Subcutaneous abdominal adipose tissue (tissue), 5 donors: ENCODE measurements around the gene PROK1.
A peak's percentile ranks its signal among the peaks of the same experiment; 100 is the strongest.

ENCODE experiments used
- H3K27ac ChIP-seq: one replicate; pipeline ENCODE4 v1.7.0; 2013; ENCODE audit warnings: low read depth, mild to moderate bottlenecking, inconsistent platforms, low read length, moderate library complexity
- H3K27me3 ChIP-seq, 5 donors: one replicate each; pipeline ENCODE4 v1.7.0; 2013; ENCODE audit warnings: low read length in 5 of 5, inconsistent platforms in 1 of 5; ENCODE audit not compliant: control insufficient read depth in 5 of 5, insufficient read depth in 4 of 5
- H3K36me3 ChIP-seq, 5 donors: one replicate each; pipeline ENCODE4 v1.7.0; 2013; ENCODE audit warnings: low read length in 5 of 5; ENCODE audit not compliant: control insufficient read depth in 5 of 5, insufficient read depth in 5 of 5
- H3K4me1 ChIP-seq, 5 donors: one replicate each; pipeline ENCODE4 v1.7.0; 2013; ENCODE audit warnings: low read length in 5 of 5, mild to moderate bottlenecking in 3 of 5, moderate library complexity in 1 of 5; ENCODE audit not compliant: control insufficient read depth in 5 of 5, insufficient read depth in 5 of 5
- H3K4me3 ChIP-seq, 5 donors: one replicate each; pipeline ENCODE4 v1.7.0; 2013; ENCODE audit warnings: low read length in 5 of 5, low read depth in 1 of 5
- H3K9ac ChIP-seq, 5 donors: one replicate each; pipeline ENCODE4 v1.7.0; 2013; ENCODE audit warnings: low read length in 5 of 5, mild to moderate bottlenecking in 4 of 5, moderate library complexity in 3 of 5
- H3K9me3 ChIP-seq, 5 donors: one replicate each; pipeline ENCODE4 v1.7.0; 2013; ENCODE audit warnings: low read length in 5 of 5; ENCODE audit not compliant: control insufficient read depth in 5 of 5
- donor health status: healthy.
- donor health status: healthy.
- donor health status: healthy.
- donor health status: healthy.
- donor health status: healthy.

Gene PROK1

GRCh38 chr1:110462964-110463363, 12.0 kb downstream of the PROK1 start:
- H3K9ac ChIP-seq = no peak overlapping the region
- H3K4me3 ChIP-seq = no peak overlapping the region
- H3K4me1 ChIP-seq = peaks cover 0 to 28% (median 23%) of the 10 kb centered on the region in 5 donors
- H3K36me3 ChIP-seq = no peaks in the 10 kb centered on the region
- no peak overlapping the region for H3K27ac ChIP-seq
- no peaks in the 10 kb centered on the region for H3K9me3 ChIP-seq
- H3K27me3 ChIP-seq = no peaks in the 10 kb centered on the region

DNA sequence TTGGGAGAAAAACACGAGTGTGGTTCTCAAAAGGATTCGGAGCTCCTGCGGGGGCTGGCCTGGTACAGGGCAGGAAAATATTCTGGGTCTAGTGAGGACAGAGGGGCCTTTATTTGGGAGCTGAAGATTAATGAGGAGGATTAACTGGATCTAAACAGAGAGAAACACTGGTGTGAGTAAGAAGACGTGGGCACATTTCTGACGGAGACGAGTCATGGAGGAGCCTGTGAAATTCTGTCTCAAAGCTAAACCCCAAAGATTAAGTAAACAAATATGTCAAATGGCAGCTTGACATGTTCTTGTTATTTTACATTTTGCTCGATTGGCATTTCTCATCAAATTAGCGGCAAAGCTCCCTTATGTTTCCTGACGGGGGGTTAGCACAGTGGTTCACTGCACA, 12.8 kb downstream of the PROK1 start:
- no peaks in the 10 kb centered on the region for H3K9me3 ChIP-seq
- H3K27ac ChIP-seq = no peak overlapping the region

DNA sequence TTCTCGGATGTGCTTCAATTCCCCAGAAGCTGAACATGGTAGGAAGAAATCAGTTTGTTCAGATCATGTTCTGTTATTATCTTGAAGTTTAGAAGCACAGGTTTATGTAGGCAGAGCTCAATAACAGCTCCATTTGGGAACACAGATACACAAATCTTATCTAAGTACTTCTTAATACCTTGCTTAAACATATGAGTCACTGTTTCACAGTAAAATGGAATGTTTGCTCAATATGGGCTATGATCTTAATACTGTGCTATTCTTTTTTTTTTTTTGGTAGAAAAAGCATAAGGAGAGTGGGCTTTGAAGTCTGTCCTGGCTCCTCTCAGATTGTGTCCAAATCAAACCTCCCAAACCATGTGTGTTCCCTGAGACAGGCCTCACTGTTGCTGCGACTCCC, 13.4 kb downstream of the PROK1 start:
- Histone ChIP-seq H3K36me3 (no peaks in the 10 kb centered on the region), H3K9me3 (no peaks in the 10 kb centered on the region), H3K27ac (no peak overlapping the region), H3K27me3 (no peaks in the 10 kb centered on the region), H3K9ac (no peak overlapping the region), H3K4me3 (no peak overlapping the region), H3K4me1 (peaks cover 0 to 28% (median 23%) of the 10 kb centered on the region in 5 donors)

More for the DNA sequence above, 12.8 kb downstream of the PROK1 start:
- Histone ChIP-seq H3K4me1 (peaks cover 0 to 28% (median 23%) of the 10 kb centered on the region in 5 donors), H3K4me3 (no peak overlapping the region), H3K27me3 (no peaks in the 10 kb centered on the region), H3K36me3 (no peaks in the 10 kb centered on the region), H3K9ac (peak overlapping the region in 1 of 5 donors; percentile 6)

GRCh38 chr1:110465038-110465813, 14.3 kb downstream of the PROK1 start:
- Histone ChIP-seq H3K27ac (no peak overlapping the region), H3K9ac (no peak overlapping the region), H3K4me1 (peaks cover 0 to 28% (median 23%) of the 10 kb centered on the region in 5 donors)

GRCh38 chr1:110465814-110466380, 14.9 kb downstream of the PROK1 start:
- H3K27me3 ChIP-seq = no peaks in the 10 kb centered on the region
- no peaks in the 10 kb centered on the region for H3K36me3 ChIP-seq
- H3K4me1 ChIP-seq = peaks cover 0 to 28% (median 23%) of the 10 kb centered on the region in 5 donors
- H3K9ac ChIP-seq = peak overlapping the region in 2 of 5 donors; percentile 20 to 24
- peak overlapping the region in 2 of 5 donors; percentile 31 to 42 for H3K4me3 ChIP-seq
- no peaks in the 10 kb centered on the region for H3K9me3 ChIP-seq
- H3K27ac ChIP-seq = no peak overlapping the region

More at GRCh38 chr1:110465038-110465813, 14.3 kb downstream of the PROK1 start:
- H3K36me3 ChIP-seq = no peaks in the 10 kb centered on the region
- no peaks in the 10 kb centered on the region for H3K9me3 ChIP-seq
- H3K4me3 ChIP-seq = peak overlapping the region in 2 of 5 donors; percentile 31 to 42
- H3K27me3 ChIP-seq = no peaks in the 10 kb centered on the region

GRCh38 chr1:110466646-110467280, 15.8 kb downstream of the PROK1 start:
- Histone ChIP-seq H3K27ac (no peak overlapping the region), H3K4me3 (no peak overlapping the region), H3K9ac (no peak overlapping the region), H3K27me3 (no peaks in the 10 kb centered on the region), H3K4me1 (peaks cover 0 to 28% (median 23%) of the 10 kb centered on the region in 5 donors), H3K9me3 (no peaks in the 10 kb centered on the region), H3K36me3 (no peaks in the 10 kb centered on the region)

GRCh38 chr1:110471131-110471530, 20.2 kb downstream of the PROK1 start:
- H3K4me1 ChIP-seq = peaks cover 0 to 8% (median 7%) of the 10 kb centered on the region in 5 donors
- no peak overlapping the region for H3K4me3 ChIP-seq
- no peaks in the 10 kb centered on the region for H3K36me3 ChIP-seq
- no peaks in the 10 kb centered on the region for H3K9me3 ChIP-seq
- H3K27me3 ChIP-seq = no peaks in the 10 kb centered on the region
- no peak overlapping the region for H3K9ac ChIP-seq
- H3K27ac ChIP-seq = no peak overlapping the region

GRCh38 chr1:110472546-110472945, 21.6 kb downstream of the PROK1 start:
- Histone ChIP-seq H3K4me3 (no peak overlapping the region), H3K27ac (no peak overlapping the region), H3K9ac (no peak overlapping the region), H3K4me1 (peaks cover 0 to 7% (median 4%) of the 10 kb centered on the region in 5 donors), H3K27me3 (no peaks in the 10 kb centered on the region), H3K36me3 (no peaks in the 10 kb centered on the region), H3K9me3 (no peaks in the 10 kb centered on the region)

DNA sequence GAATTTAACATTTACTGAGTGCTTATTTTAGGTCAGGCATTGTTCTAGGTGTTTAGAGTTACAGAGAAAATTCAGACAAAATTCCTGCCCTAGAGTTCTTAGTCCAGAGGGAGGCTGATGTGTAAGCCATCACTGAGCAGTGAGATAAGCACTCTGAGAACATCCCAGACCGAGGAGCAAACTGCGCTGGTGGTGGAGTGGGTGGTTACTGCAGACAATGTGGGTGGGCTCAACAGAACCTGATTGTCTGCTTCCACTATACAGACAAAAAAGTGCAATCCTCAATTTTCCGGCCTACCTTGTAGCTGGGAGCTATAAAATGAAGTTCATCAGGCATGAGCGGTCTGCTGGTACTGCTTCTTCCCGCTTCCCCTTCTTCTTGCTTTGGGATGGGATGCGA, 23.5 kb downstream of the PROK1 start:
- H3K4me1 ChIP-seq = peaks cover 0 to 12% (median 4%) of the 10 kb centered on the region in 5 donors
- H3K36me3 ChIP-seq = no peaks in the 10 kb centered on the region
- no peak overlapping the region for H3K9ac ChIP-seq
- no peak overlapping the region for H3K4me3 ChIP-seq
- H3K9me3 ChIP-seq = no peaks in the 10 kb centered on the region
- H3K27ac ChIP-seq = no peak overlapping the region
- no peaks in the 10 kb centered on the region for H3K27me3 ChIP-seq
